ENCODE results near the gene PAOX.

PAOX gene

GRCh38 chr10:133349160-133349568, 29.9 kb upstream of the PAOX start:
- DNase-seq (ENCODE audit: low spot score): no peak
- CTCF ChIA-PET: no interaction called here
- no peak overlapping the region for H3K27ac ChIP-seq
- TF ChIP-seq, protein P1, sequence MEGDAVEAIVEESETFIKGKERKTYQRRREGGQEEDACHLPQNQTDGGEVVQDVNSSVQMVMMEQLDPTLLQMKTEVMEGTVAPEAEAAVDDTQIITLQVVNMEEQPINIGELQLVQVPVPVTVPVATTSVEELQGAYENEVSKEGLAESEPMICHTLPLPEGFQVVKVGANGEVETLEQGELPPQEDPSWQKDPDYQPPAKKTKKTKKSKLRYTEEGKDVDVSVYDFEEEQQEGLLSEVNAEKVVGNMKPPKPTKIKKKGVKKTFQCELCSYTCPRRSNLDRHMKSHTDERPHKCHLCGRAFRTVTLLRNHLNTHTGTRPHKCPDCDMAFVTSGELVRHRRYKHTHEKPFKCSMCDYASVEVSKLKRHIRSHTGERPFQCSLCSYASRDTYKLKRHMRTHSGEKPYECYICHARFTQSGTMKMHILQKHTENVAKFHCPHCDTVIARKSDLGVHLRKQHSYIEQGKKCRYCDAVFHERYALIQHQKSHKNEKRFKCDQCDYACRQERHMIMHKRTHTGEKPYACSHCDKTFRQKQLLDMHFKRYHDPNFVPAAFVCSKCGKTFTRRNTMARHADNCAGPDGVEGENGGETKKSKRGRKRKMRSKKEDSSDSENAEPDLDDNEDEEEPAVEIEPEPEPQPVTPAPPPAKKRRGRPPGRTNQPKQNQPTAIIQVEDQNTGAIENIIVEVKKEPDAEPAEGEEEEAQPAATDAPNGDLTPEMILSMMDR (conservative IDR thresholded peaks at IDR 0.05; ENCODE audit: low read depth): no peak
- POLR2A ChIA-PET (ENCODE audit: low non-redundant PET): no interaction called here

GRCh38 chr10:133349577-133350011, 29.5 kb upstream of the PAOX start:
- H3K27ac ChIP-seq: no peak overlapping the region
- CTCF ChIA-PET: no interaction called here
- TF ChIP-seq, protein P1 (conservative IDR thresholded peaks at IDR 0.05; ENCODE audit: low read depth): no peak
- no peak for DNase-seq (ENCODE audit: low spot score)
- POLR2A ChIA-PET (ENCODE audit: low non-redundant PET): no interaction called here

DNA sequence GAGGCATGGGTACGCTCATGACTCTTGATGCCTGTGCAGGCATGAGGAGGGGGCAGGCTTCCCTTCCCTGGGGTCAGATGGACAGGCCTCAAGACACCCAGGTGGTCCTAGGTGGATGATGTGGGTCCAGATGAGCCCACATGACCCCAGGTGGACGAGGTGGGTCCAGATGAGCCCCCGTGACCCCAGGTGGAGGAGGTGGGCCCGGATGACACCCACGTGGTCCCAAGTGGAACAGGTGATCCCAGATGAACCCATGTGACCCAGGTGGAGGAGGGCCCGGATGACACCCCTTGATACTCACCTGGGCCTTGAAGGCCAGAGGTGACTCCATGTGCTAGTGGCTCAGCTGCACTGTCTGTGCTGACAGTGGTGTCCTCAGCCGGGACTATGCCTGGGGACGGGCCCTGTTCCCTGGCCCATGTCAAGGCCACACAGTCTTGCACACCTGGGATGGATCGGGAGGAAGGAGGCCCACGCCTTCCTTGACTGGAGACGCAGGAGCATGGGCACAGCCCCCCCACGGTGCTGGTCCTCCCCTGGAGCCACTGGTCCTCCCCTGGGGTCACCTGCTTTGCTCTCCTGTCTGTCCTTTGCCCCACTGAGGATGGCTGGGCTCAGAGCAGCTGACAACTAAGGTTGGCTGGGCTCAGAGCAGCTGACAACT, 28.6 kb upstream of the PAOX start:
- no peak overlapping the region for H3K27ac ChIP-seq
- CTCF ChIA-PET: interaction anchor here (0.6 kb wide), 1 partner anchor 14 kb away, joined by 3 read pairs; no protein-coding TSS in a partner anchor
- TF ChIP-seq, protein P1 (conservative IDR thresholded peaks at IDR 0.05; ENCODE audit: low read depth): no peak
- DNase-seq (ENCODE audit: low spot score): no peak
- POLR2A ChIA-PET (ENCODE audit: low non-redundant PET): no interaction called here

DNA sequence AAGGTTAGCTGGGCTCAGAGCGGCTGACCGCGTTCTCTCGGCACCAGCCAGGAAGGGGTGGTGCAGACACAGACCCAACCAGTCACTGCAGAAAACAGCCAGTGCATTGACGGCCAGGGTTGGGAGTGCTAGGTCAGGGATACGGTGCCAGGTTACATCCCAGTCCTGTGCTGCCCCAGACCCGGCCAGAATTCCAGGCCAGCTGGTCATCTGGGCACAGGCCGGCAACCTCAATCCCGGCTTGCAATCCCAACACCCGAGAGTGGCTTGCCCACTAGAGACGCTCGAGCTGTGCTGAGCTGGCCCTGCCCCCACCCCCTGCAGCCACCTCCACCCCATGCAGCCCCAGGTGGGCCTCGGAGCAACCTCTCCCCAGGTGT, 28.1 kb upstream of the PAOX start:
- no peak for DNase-seq (ENCODE audit: low spot score)
- ChIA-PET CTCF (interaction anchor here (0.6 kb wide), 1 partner anchor 14 kb away, joined by 3 read pairs; no protein-coding TSS in a partner anchor), POLR2A (ENCODE audit: low non-redundant PET) (no interaction called here)
- H3K27ac ChIP-seq: no peak overlapping the region
- TF ChIP-seq, protein P1 (conservative IDR thresholded peaks at IDR 0.05; ENCODE audit: low read depth): no peak

GRCh38 chr10:133351408-133352318, 27.4 kb upstream of the PAOX start:
- no peak for DNase-seq (ENCODE audit: low spot score)
- ChIA-PET CTCF (interaction anchor here (0.6 kb wide), 1 partner anchor 44 kb away, joined by 3 read pairs; no protein-coding TSS in a partner anchor), POLR2A (ENCODE audit: low non-redundant PET) (interaction anchor here (0.6 kb wide), 1 partner anchor 8 kb away, joined by 7 read pairs; no protein-coding TSS in a partner anchor)
- no peak overlapping the region for H3K27ac ChIP-seq
- TF ChIP-seq, protein P1 (conservative IDR thresholded peaks at IDR 0.05; ENCODE audit: low read depth): no peak

DNA sequence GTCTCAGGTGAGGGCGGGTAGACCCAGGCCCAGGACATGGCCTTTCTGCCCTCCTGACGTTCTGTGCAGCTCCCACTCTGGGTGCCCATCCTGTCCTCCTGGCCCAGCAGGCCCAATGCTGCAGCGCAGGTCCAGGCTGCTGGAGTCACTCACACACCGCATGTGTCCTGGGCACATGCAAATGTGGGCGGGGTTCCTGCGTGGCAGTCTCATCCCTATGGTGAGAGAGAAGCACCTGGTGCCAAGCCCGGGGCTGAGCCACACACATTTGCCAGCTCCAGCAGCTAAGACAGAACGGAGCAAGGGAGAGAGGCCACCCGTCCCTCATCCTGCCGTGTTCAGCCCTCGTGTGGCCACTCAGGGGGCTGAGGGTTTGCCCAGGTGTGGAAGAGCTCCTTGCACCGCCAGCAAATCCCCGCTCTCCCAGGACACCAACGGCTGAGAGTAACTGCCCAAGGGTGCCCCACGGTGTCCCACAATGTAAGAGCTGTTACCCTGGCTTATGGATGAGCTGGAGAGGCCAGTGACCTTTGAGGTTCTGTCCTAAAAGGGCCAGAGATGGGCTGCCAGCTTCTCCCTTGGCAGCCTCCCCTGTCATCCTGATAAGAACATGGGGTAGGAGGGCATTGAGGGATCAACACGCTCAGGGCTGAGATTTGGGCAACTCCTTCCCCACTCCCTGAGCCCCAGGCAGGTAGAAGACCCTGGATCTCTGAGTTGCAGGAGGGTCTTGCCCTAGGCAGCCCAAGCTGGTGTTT, 25.7 kb upstream of the PAOX start:
- TF ChIP-seq, protein P1 (conservative IDR thresholded peaks at IDR 0.05; ENCODE audit: low read depth): no peak
- DNase-seq (ENCODE audit: low spot score): no peak
- POLR2A ChIA-PET (ENCODE audit: low non-redundant PET): interaction anchor here (0.5 kb wide), 1 partner anchor 90 kb away, joined by 3 read pairs; no protein-coding TSS in a partner anchor
- CTCF ChIA-PET: interaction anchor here (1.2 kb wide), 1 partner anchor 24 kb away, joined by 13 read pairs; no protein-coding TSS in a partner anchor
- H3K27ac ChIP-seq: no peak overlapping the region

Measured in RWPE1 (cell line).